IPS DF 4.7 (cell line): Measurements from ENCODE around the gene RALY.
"Not testable (repeated sequence)": the region's sequence is repeated elsewhere in the genome, so short reads cannot be mapped to it uniquely, and the experiment has no call there.

Experiments used
- DNase-seq: peaks from one replicate; pipeline ENCODE4 v3.0.0-alpha.2; 2013; ENCODE audit warnings: low spot score; ENCODE audit errors: extremely low read depth

RALY gene

GRCh38 chr20:34015401-34016335 lies 22.0 kb downstream of the RALY start:
- DNase-seq = no peak

DNA sequence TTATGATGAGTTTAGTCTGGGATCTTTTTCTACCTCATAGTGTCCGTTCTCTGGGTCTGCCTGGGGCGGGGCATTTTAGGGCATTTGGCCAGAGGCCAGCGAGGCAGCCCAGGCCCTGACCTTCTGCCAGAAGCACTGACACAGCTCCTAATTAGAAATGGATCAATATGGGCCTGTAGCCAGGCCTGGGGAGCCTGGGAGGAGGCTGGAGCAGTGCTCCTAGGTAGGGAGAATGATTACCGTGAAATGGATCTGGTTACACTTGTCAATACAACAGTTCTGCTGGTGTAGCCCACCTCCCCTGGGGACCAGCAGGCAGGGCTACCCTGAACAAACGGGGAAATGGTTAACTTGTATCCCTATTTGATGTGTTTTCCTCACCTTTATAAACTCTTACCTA lies 23.0 kb downstream of the RALY start:
- DNase-seq = no peak

DNA sequence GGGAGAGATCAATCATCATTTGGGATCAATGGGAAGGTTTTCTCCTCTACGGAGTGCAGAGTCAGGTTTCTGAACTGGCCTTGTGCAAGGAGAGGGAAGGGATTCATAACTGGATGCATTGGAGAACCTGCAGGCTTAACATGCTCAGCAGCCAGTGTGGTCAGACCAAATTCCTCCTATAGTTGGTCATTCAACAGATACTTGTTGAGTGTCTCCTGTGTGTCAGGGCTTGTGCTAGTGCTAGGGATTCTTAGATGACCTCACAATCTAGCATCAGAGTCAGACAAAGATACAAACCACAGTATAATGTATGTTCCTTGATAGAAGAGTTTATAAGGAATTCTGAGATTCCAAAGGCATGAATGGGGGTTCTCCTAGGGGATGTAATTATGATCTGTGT lies 23.9 kb downstream of the RALY start:
- no peak for DNase-seq

GRCh38 chr20:34018166-34018565 lies 24.5 kb downstream of the RALY start:
- DNase-seq = no peak

GRCh38 chr20:34022151-34022838 lies 28.6 kb downstream of the RALY start:
- DNase-seq = no peak

DNA sequence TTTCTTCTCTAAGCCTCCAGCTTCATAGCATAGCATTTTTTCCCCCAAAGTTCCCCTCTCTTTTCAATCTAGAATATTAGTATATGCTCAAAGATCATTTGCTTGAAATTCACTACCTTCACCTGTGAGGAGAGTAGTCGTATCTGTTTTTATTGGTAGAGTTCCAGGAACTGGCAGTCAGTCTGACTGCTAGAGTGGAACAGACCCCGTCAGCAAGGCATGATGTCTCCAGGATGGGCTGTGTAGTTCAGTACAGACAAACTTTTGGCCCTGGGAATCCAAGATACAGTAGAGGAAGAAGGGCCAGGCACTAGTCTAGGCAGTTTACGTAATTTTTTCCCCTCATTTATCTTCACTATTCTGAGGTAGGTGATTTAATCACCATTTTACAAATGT lies 29.1 kb downstream of the RALY start:
- DNase-seq = no peak

DNA sequence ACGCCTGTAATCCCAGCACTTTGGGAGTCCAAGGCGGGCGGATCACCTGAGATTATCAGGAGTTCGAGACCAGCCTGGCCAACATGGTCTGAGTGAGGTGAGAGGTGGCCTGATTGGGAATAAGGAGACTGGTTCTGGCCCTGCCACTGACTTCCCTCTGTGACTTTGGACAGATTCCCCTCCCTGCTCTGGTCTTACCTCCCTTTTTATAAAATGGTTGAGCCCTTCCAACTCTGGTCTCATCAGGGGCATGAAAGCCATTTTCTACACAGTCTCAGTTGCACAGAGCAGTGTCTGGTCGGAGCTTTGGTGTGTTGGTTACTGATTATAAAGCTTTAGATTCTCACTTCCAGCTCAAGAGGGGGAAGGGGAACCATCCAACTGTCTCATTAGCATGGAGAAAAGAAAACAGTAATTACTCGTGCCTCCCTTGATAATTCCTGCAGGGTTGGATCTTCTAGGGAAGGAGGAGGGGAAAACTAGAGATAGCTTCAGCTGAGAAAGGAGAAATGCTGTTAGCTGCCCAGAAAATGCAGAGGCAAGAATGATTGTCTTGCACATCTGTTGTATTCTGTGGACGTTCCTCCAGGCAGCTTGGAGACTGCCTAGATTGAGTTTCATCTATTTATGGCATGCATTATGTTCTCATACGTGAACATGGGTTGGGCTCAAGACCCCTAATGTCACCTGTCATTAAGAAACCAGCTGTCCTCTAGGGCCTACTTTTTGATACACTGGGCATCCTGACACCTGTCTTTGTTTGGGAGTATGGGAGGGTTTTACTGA lies 30.4 kb downstream of the RALY start:
- no peak for DNase-seq

DNA sequence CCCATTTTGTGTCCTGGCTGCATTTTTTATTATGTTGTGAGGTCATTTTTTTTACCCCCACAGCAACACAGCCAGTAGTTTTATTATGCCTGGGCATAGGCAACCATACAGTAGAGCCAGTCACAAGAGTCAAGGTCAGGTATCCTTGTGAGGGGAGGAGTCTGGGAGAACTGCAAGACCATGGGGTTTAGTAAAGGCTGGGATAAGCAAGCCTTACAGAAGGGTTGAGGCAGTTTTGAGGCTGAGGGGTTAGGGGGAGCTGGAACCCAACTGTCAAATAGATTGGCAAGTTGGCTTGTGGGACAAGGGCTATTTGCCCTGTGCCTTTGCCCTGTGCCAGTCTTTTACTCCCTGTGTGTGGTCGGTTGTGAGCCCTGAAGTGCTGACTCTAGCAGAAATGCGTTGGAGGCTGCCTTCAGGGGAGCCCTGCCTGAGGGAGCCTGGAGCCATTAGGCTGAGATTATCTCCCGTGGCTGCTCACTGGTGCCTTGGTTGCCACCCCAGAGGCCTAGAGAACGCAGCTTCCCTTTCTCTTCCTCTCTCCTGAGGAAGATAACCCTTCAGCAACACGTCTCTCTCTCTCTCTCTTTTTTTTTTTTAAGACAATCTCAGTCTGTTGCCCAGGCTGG lies 31.1 kb downstream of the RALY start:
- no peak for DNase-seq

DNA sequence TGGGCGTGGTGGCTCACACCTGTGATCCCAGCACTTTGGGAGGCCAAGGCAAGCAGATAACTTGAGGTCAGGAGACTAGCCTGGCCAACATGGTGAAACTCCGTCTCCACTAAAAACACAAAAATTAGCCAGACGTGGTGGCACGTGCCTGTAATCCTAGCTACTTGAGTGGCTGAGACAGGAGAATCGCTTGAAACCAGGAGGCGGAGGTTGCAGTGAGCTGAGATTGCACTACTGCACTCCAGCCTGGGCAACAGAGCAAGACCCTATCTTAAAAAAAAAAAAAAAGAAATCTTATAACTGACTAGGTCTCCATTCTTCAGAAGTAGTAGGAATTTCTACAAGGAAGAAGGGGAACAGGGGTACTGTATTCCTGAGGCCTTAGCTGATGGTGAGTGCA lies 34.3 kb downstream of the RALY start:
- not testable (repeated sequence) for DNase-seq

GRCh38 chr20:34029415-34029814 lies 35.7 kb downstream of the RALY start:
- DNase-seq = no peak

- DNase-seq = no peak
Observed at GRCh38 chr20:34030456-34030855, 36.7 kb downstream of the RALY start.

DNA sequence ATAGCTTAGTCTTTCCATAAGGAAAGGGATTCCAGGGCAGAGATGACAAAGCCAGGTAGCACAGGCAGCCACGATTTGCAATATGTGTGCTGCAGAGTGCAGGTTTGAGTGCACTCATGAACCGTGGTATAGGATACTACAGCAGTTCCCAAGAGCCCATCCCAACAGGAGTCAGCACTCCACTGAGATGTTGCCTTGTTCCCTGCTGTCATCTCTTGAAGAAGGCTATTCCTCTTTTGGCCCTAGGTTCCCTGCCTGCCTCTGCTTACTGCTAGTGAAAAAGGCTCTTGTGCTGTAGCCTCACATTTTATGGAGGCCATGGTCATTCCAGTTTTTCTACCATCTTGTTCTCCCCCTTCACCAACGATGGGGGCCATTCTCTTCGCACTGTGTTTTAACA lies 40.2 kb downstream of the RALY start:
- no peak for DNase-seq

- DNase-seq = no peak
Observed at GRCh38 chr20:34037121-34037520, 43.4 kb downstream of the RALY start.

DNA sequence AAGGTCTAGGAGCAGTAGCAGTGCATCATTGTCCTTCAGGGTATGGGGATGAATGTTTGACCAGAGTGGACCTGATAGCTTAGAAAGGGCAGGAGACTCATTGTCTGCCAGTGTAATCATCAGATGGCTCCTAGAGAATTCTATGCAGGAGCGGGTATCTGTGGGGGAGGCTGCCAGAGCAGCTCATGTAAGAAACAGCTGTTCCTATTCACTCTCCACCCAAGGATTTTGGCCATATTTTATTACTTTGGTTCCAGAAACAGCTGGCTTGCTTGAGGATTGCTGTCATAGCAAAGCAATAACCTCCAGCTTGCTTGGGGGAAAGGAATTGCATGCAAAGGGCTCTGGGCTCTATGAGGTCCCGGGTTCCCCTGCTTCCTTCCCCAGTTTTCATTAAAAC lies 44.1 kb downstream of the RALY start:
- no peak for DNase-seq

DNA sequence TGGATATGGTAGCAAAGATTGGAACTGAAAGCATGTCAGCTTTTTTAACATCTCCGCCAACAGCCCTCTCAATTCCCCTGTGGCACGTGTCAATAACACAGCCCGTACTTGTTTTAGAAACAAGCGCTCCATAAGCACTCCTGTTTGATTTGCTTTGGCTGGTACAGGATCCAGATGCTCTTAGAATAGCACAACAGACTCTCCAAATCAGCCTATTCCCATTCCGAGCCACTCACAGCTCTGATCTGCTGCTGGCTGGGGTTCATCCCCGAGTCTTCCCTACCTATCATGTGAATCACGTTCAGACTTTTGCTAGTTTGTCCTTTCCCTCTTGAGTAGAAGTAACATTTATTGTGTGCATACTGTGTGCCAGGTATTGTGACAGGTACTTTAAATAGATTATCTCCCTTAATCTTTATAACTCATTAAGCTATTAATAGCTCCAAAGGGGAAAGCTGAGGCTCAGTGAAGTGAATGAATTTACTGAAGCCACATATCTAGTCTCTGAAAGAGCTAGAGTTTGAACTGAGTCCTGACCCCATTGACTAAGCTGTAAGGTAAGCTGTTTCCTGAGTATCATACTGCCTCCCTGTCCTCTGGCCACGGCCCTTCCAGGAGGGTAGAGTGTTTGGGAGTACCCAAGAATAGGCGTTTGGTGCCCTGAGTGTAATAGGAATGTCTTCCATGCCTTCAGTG lies 46.7 kb downstream of the RALY start:
- DNase-seq = no peak

DNA sequence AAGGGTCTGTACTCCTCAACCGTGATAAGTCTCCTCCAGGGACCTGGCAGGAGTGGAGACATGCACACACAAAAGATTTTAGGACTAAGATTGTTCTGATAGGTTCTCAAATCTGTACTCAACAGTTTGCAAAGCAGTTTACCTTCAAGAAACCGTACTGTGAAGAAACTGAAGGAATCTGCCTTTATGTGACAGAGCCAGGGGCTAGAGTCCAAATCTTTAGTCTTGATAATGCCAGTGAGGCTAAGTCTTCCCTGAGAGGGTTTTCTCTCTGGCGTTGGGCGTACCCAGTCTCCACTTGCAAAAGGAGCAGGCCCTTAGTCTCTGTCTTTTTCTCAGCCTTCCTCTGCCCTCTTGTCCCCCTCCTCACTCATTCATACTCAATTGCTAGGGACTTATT lies 47.5 kb downstream of the RALY start:
- no peak for DNase-seq

DNA sequence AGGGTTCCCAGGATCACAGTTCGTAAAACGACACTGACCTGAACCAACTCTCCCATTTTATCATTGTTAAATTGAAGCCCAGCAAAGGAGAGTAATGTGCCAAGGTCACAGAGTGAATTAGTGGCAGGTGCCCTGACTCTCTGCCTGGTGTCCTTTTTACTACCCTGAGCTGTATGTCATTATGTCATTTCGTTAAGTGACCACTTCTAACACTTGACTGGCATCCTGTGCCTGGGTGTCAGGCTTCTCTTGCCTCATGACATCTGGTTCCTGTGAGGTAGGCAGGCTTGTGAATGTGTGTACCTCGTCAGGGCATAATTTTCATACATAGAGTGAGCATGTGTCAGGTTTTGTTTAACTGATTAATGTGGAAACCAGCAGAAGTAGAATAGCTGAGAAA lies 48.6 kb downstream of the RALY start:
- no peak for DNase-seq

- no peak for DNase-seq
Observed at GRCh38 chr20:34043025-34043424, 49.3 kb downstream of the RALY start.

DNA sequence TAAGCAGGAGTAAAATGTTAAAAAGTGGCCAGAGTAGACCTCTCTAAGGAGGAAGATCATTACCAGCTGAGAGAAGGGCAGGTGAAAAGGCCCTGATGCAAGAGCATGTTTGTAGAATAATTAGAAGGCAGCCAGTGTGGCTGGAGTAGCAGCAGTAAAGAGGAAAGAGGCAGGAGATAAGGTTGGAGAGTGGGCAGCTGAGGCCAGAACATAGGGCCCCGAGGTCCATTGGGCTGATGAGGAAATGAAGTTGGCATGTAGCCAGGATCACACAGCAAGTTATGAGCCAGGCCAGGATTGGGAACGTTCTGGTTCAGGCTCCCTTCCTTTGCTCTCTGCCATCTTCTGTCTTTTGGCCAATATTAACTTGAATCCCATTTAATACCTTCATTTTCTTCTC lies 51.6 kb downstream of the RALY start:
- no peak for DNase-seq

- no peak for DNase-seq
Observed at GRCh38 chr20:34045930-34046725, 52.4 kb downstream of the RALY start.
